NCI-H1694 treated with DMSO at 0.1 percent for 48 hours (cell line): Measurements from ENCODE around the gene TMIGD1.

Experiments used
- DNase-seq: peaks from one replicate; lab custom pipeline; 2025; lab: John Stamatoyannopoulos, UW

Gene TMIGD1

DNA sequence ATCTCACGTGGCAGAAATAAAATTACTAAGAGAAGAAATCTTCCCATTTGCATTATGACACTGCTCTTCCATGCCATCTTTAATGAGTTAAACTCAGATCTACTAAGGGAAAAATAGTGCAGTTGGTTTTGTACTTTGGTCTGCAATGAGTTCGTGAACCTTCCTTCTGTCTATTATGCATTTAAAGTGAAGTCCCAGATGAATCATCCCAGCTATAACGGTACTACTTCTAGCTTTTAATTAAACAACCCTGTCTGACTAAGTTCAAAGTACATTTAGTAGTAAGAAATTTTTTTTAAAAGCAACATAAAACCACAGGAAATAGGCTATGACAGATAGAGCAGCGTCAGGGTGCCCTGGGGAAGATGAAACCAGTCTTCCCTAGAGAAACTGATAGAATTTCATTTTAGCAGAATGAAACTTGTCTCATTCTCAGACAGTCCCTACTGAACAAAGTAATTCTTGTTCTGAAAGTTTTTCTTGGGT, 1.8 kb downstream of the TMIGD1 start:
- DNase-seq, result no peak

DNA sequence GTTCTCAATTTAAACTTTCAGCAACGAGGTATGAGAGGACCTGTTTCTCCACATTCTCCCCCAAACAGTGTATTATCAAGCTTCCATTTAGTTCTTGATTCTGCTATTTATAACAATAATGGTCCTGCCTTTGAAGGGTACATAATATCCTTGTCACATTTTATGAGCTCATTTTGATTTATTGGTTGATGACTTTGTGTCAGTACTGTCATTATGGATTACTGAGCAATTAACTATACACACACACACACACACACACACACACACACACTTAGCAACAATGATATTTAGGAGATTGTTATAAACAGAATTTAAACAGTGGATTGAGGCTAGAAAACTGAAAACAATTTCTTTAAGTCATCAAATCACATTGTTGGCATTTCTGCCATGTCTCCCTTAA, 7.0 kb downstream of the TMIGD1 start:
- DNase-seq, result no peak

DNA sequence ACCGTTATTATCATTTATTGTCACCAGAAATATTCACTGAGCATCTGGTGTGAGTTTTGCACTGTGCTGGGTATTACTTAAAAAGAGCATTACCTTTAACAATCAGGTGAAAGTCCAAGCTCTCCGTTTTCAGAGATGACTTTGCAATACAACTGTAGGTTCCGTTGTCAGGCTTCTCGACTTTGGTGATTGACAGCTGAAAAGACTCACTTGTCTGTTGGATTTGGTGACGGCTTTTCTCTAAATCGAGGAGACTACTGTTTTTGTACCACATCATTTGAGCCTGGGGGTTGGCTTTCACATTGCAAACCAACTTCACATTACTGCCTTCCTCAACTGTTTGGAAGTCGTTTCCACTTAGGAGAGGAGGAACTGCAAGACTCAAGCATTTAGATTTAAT, 9.1 kb downstream of the TMIGD1 start:
- DNase-seq, result no peak

DNA sequence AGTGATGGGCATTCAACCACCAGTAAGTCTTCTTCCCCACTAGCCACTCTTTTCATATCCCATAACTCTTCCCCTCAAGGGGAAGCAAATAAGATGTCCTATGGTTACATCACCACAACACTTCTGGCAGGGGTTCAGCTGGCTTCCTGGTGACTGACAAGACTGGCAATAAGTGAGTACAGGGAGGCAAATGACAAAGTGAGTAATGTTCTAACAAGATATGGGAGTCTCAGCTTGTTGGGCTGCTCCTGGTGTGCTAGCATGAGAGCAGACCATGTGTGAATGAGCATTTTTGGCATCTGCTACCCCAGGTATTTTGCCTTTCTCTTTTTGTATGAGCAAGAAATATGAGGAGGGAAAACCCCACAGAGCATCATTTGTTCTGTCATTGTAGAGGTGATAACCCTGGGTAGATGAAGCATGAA, 9.9 kb downstream of the TMIGD1 start:
- DNase-seq, result no peak

DNA sequence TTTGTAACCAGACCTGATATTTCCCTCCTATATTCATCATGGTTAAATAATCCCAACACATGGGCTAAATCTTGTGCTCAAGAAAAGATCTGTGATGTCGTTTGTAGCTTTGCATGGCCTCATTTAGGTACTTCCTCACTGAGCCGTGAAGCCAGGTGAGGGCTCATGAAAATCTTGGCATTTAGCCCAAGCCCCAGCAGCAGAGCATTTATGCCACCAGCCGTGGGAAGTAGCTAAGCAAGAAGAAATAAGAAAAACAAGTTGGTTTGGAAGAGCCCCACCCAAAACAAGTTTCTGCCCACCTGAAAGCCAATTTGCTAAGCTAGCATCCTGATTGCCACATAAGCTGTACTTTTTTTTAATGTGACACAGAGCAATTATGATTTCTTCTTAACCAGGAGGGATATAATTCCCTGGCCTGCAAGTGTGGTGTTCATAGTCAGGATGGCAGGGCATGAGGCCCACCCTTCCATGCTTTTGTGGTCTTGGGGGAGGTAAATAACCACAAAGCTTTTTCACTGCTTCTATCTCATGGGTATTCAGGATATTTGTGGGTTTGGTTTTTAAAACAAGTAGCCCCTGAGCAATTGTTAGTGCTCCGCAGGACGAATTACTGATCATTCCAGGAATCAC, 10.5 kb downstream of the TMIGD1 start:
- peak; percentile 33 for DNase-seq

DNA sequence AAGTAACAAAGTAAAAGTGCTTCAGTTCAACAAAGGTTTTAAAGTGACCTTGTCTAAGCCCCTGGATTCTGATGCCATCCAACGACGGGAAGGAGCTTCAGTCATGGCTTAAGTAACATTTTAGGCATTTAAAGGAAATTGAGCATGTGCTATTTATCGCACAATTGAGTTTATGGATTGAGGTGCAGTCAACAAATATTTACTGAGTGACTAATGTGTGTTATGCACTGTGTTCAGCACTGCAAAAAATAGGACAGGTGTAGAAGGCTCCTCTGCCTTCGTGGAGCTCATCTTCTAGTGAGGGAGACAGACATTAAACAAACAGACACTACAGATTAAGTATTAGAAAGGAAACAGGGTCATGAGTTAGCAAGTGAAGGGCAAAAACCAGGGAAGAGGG, 12.5 kb downstream of the TMIGD1 start:
- no peak for DNase-seq

DNA sequence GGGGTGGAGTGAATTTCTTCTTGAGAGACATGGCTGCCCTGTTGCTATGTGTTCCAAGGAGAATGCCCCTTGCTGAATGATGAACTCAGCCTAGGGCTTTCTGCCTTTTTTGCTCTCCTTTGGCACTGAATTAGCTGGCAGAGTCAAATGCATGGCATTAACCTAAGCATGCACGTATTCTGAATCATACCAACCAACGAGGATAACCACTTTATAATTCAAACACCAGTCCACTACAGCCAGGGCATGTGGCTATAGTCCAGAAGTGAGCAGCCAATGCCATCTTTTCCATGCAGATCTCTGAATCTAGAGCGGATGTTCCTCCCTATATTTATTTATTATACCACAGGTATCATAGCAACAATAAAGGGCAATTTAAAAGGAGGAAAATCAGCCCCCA, 15.7 kb downstream of the TMIGD1 start:
- DNase-seq, result no peak

DNA sequence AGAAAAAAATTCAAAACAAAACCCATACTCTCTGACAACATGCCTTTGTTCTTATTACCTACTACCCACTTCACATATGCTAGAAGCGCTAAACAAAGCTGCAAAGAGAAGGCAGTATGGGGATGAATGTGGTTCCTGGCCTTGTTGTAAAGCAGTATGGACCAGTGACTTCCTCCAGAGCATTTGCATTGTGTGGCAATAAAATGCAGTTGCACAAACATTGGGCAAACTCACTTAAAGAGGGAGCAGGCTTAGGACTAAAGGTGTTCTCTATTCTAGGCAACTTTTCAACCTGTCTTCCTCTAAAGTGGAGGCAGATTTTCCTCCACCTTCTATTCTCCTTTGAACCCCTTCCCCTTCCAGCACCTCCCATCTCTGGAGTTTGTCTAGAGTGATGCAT, 17.1 kb downstream of the TMIGD1 start:
- DNase-seq, result no peak

DNA sequence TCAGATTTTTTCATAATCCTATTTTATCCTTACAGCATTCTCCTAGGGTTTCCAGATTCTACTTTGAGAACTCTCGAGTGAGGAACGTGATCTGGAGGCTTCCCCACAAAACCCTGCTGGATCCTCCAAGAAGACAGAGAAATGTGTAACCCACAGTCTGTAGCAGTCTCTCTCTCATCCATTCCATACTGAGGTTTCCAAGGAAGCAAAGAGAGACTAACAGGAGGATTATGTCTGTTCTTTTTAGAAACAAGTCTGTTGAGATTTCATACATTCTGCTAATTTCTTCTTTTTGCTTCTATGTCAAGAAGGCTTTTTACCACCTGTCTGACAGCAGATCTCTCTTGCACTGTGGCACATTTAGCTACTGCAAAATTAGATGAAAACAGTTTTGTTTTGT, 18.8 kb downstream of the TMIGD1 start:
- DNase-seq, result no peak

DNA sequence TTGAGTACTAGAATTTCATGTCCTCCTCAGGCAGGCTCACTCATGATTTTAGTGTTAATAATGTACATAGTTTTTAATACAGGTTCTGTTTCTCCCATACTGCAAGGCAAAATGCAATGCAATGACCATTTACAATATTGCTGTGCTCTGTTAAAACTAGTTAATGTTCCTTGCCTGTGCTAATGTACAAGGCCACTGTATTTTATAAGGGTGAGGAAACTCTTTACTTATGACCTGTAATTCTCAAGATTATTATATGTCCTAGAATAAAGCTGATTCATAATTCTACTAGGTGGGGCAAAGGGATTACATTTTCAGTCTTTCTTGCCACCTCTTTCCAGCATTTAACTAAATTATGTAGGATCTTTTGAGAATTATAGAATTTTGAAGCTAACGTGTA, 19.4 kb downstream of the TMIGD1 start:
- no peak for DNase-seq

DNA sequence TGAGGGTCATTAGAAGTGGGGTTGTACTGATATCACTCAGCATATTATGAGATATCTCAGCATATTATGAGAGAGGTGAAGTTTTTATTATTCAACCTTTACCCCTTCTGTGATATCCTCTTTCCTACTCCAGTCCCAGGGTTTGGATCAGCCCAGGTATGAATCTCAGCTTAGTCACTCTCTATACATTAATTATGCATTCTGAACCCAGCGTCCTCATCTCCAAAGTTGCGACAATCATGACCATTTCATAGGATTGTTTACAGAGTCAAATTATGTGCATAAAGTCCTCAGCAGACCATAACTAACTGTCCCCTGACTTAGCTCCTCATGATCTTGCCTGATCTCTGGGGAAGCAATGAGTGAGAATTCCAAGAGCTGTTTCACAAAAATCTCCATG, 21.6 kb downstream of the TMIGD1 start:
- DNase-seq, result no peak

DNA sequence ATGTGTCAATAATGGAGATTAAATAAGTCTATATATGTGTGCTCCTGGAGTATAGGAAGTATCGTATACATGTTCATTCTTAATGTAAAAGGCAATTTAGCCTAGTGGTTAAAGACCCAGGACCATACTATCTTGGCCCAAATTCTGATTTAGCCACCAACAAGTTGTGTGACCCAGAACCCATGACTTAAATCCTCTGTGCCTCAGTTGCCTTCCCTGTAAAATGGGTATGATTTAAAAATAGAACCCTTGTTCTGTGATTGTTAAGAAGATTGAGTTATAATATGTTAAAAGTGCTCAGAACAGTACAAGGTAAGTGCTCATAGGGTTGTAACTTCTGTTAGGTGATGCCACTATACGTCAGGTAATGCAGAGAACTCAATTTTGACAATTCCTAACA, 23.3 kb downstream of the TMIGD1 start:
- no peak for DNase-seq

DNA sequence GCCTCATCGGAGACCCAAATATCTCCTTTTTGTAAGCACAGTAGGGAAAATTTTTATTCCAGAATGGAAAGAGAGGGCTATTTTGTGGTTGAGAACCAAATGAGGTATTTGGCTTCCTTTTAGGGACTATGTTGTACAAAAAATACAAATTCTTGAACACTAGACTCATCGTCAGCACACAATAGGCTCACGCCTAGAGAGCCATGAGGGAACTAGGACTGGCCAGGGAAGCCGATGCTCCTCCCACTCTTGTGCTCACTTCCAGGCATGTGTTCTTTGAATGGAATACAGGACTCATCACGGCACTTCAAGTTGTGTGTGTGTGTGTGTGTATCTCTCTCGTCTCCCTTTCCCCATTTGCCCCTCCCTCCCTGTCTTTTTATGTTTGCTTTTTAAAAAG, 24.3 kb downstream of the TMIGD1 start:
- no peak for DNase-seq

DNA sequence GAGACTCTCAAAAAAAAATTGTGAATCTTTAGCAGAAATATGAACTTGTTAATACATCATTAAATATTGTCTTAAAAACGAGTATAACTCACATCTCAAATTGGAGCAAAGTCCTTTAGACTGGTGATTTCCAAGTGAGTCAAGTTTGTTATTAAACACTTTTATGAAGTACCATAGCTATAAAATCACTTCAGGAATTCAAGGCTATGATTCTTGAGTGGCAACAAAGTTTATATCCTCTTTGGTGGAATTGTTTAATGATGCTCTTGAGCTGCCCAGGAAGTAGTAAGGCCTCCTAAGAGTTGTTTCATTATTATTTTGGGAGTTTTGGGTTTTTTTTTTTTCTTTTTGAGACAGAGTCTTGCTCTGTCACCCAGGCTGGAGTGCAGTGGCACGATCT, 25.5 kb downstream of the TMIGD1 start:
- DNase-seq, result no peak

DNA sequence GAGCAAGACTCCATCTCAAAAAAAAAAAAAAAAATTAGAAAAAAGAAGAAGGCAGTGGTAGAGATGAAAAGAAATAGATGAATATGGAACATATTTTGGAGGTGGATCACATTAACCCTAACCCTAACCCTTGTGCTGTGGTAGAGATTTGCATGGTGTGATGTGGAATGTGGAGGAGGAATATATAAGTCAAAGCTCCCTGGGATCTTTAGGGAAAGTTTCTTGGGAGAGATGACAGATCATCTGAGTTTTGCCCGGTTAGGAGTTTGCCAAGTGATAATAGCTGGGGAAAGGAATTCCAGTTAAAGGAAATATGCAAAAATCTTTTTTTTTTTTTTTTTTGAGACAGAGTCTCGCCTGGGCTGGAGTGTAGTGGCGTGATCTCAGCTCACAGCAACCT, 29.1 kb downstream of the TMIGD1 start:
- DNase-seq, result no peak

DNA sequence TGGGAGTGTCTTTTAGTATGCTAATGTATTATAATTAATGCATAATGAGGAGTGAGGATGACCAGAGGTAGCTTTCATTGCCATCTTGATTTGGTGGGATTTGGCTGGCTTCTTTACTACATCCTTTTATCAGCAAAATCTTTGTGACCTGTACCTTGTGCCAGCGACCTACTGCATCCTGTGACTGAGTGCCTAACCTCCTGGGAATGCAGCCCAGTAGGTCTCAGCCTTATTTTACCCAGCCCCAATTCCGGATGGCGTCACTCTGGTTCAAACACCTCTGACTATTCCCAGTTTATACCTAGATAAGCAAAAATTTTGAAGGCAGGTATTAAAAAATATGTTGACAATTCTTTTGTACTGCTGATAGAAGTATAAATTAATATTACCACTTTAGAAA, 31.6 kb downstream of the TMIGD1 start:
- no peak for DNase-seq

DNA sequence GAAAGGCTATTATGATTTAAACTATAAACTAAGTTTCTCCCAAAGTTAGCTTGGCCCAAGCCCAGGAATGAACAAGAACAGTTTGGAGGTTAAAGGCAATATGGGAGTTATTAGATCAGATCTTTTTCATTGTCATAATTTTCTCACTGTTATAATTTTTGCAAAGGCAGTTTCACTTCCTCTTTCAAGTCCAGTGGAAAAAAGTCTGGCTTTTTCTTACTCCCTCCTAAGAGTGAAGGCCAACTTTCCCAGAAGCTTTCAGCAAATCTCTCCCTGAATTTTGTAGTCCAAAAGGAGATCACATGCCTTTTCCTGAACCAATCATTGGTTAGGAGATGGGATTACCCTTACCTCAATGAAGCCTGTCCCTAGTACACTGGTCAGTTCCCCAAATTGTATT, 33.0 kb downstream of the TMIGD1 start:
- DNase-seq, result no peak

DNA sequence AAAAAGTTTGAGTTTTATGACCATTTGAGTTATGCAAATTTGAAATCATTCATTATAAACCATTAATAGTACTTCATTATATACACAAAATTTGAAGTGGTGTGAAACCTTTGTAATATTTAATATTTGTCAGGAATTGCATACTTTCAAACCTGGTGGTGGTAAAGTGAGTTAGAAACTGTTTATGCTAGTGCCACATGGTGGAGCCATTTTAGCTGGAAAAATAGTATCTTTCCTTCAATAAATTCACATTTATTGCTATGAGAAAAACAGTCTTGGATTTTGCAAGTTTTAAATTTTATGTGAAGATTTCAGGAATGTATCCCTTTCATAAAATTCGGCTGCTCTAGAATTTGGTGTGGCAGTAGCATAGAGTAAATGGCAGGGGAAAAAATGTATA, 34.9 kb downstream of the TMIGD1 start:
- DNase-seq, result peak; percentile 3

DNA sequence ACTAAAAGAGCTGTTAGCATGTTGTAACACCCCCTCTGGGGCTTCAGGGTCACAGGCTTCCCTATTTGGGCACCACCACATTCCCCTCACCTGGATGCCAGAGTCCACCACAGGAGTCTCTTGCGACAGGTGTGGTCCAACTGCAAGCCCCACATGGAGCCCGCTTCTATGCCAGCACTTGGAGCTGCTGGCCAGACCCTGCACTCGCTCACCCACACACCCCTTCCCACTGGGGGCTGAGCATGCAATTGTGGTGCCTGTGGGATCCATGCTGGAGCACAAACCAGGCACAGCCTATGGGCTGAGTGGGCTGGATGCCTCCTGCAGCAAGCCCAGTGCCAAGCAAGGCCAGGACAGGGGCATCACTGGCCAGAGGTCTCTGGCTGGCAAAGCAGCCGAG, 36.1 kb downstream of the TMIGD1 start:
- DNase-seq, result no peak

DNA sequence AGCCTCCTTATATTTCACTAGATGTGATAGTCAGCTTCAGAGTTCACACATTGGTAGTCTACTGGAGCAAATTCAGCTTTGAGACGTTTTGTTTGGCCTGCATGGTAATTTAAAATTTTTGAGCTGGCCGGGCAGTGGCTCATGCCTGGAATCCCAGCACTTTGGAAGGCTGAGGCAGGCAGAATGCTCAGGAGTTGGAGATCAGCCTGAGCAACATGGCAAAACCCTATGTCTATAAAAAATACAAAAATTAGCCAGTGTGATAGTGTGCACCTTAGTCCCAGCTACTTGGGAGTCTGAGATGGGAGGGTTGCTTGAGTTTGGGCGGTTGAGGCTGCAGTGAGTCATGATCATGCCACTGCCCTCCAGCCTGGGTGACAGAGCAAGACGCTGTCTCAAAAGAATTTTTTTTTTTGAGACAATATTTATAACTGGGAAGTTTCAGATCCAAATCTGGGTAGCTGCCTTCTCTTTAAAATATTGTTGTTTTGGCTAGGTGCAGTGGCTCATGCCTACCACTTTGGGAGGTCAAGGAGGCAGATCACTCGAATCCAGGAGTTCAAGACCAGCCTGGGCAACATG, 37.3 kb downstream of the TMIGD1 start:
- DNase-seq, result no peak

DNA sequence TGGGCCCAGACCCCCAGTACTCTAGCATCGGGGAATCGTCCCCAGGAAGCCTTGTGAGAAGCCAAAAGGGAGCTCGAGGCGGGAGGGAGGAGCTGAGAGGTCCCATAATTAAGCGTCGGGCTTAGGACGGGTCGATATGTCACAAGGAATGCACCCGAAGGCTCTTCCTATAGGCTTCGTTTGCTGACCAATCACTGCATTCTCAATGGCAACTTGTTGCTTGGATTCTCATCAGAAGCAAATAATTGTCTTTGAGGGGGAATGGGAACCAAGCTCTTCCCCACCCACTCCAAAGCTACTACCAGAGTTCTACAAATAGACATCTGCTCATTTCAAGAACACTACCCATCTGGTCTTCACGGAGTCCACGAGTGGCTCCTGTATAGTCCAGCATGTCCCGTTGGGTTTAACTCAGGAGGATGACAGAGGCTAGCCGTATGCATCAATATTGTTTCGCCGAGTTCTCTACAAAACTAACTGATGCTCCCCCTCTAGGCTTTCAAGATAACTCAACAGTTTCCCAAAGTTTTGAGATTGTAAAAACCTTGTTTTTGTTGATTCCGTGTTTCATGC, 41.5 kb downstream of the TMIGD1 start:
- peak; percentile 78 for DNase-seq

DNA sequence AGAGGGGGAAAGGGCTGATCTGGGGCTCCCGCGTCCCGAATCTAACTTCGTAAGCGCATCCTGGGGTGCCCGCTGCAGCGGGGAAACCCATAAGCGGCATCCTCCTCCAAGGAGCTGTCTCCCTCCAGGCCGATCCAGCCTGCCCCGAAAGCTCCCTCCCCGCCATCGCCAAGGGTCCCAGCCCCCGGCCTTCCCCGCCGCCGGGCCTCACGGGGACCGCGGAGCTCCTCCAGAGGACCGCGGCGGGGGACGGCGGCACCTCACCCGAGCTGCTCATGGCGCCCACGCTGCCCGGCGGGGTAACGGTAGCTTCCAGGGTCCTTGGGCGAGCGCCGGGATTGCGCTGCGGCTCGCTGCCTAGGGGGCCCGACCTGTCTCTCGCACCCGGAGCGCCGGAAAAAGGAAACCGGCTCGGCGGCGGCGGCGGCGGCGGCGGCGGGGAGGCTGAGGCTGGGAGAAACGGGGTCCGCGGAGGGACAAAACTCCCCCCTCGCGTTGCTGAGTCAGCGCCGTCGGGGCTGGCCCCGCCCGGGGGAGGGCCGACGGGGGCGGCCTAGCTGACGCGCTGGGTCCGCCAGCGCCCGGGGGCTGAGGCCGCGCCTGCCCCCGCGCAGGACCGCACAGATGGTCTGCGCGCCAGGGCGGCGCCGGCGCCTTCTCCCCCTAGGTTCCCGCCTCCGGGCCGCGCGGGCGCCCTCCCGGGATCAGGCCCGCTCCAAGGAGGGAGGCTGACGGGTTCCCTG, 42.1 kb downstream of the TMIGD1 start, which contains the start of gene BLMH:
TSS of gene BLMH (minus strand) at position 402 of the 743 bp plus-strand sequence. CDS start at position 277, 125 bp downstream.
- DNase-seq, result peak; percentile 78
